ENCODE measurements around the gene C6orf141.

C6orf141 gene

DNA sequence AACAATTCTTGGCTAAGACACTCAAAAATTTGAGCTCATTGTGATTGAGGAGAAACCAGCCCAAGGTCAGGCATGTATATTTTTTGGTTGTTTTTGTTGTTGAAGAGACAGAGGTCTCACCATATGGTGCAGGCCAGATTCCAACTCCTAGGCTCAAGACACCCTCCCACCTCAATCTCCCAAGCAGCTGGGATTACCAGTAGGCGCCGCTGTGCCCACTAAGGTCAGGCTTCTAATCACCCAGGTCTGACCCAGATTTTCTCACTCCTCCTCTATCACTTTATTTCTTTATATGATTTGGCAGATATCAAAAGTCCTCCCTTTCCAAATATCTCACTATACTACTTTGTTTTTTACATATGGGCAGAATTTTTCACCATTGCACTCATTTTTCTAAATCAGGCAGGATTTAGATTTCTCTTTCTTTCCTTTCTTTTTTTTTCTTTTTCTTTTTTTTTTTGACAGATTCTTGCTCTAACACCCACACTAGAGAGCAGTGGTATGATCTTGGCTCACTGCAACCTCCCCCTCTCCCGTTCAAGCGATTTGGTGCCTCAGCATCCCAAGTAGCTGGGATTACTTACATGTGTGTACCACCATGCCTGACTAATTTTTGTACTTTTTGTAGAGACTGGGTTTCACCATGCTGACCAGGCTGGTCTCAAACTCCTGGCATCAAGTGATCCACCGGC is 1.7 kb upstream of the C6orf141 start:
- no peaks in the 10 kb centered on the region for H3K27me3 ChIP-seq (replicated peaks; ENCODE audit: control insufficient read depth, insufficient read depth, low read length)
- TF ChIP-seq, protein P1, sequence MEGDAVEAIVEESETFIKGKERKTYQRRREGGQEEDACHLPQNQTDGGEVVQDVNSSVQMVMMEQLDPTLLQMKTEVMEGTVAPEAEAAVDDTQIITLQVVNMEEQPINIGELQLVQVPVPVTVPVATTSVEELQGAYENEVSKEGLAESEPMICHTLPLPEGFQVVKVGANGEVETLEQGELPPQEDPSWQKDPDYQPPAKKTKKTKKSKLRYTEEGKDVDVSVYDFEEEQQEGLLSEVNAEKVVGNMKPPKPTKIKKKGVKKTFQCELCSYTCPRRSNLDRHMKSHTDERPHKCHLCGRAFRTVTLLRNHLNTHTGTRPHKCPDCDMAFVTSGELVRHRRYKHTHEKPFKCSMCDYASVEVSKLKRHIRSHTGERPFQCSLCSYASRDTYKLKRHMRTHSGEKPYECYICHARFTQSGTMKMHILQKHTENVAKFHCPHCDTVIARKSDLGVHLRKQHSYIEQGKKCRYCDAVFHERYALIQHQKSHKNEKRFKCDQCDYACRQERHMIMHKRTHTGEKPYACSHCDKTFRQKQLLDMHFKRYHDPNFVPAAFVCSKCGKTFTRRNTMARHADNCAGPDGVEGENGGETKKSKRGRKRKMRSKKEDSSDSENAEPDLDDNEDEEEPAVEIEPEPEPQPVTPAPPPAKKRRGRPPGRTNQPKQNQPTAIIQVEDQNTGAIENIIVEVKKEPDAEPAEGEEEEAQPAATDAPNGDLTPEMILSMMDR (IDR thresholded peaks at IDR 0.05; ENCODE audit: insufficient read depth, low read length, poor library complexity, severe bottlenecking): no peak
- DNase-seq (ENCODE audit: extremely low read depth, insufficient read length): no peak
- H3K36me3 ChIP-seq (ENCODE audit: control insufficient read depth, insufficient read depth, low read length): no peaks in the 10 kb centered on the region
- no peak overlapping the region for H3K4me3 ChIP-seq (replicated peaks; ENCODE audit: low read depth, low read length)

DNA sequence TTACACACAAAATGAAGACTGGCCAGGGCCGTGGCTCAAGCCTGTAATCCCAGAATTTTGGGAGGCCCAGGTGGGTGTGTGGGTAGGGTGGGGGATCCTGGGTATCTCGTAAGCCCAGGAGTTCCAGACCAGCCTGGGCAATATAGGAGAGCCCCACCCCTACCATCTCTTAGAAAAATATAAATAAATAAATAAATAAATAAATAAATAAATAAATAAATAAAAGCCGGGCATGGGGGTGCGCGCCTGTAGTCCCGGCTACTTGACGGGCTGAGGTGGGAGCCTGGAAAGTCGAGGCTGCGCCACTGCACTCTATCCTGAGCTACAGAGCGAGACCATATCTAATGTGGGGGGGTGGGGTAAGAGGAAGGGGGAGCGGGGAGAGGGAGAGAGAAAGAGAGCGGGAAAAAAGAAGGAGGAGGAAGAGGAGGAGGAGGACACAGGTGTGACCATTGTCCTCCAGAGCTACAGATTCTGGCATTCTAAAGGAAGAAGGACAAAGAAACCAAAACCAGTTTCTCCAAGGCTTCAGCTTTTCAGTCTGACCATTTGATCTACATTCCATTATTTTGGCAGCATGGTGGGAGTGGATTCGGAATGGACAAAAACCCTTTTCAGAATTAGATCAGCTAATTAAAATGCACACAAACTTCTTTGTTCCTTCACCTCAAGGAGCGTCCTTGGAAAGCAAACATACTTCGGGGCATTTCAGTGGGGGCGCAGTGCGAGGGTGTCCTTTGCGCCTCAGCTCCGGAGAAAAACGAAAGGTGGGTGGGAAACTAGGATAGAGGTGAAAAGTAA is 577 bp upstream of the C6orf141 start:
- Histone ChIP-seq H3K4me3 (replicated peaks; ENCODE audit: low read depth, low read length) (no peak overlapping the region), H3K27me3 (replicated peaks; ENCODE audit: control insufficient read depth, insufficient read depth, low read length) (no peaks in the 10 kb centered on the region), H3K36me3 (ENCODE audit: control insufficient read depth, insufficient read depth, low read length) (no peaks in the 10 kb centered on the region)
- TF ChIP-seq, protein P1 (IDR thresholded peaks at IDR 0.05; ENCODE audit: insufficient read depth, low read length, poor library complexity, severe bottlenecking): no peak
- no peak for DNase-seq (ENCODE audit: extremely low read depth, insufficient read length)

DNA sequence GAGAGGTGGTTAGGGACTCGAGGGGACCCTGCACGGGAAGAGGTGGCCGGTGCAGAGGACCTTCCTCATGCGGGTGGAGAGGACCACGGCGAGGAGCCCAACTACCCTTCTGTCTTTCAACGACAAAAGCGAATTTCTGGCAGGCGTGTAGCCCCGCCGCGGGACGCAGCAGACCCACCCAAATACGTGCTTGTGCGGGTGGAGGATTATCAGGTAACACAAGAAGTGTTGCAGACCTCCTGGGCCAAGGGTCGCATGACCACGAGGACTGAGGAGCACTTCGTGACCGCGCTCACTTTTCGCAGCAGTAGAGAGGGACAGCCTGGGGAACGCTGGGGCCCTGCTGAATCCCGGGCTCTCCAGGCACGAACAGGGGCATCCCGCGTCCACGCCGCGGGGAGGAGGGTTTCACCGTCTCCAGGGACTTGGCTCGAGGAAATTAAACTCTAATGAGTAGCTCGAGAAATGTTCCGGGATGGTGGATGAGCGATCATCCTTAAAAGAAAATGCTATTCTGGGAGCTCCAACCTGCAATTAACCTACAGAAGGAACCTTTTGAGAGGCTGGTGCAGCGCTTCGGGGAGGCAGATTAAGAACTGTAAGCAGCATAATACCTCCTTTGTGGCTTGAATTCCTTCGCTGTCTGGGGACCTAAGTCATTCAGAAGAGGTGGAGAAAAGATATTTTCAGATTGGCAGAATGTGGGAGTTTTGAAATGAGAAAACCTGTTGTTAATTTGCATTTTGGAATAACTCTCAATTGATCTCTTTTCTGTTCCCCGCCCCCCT is 804 bp downstream of the C6orf141 start:
- DNase-seq (ENCODE audit: extremely low read depth, insufficient read length): peak; percentile 19
- no peaks in the 10 kb centered on the region for H3K36me3 ChIP-seq (ENCODE audit: control insufficient read depth, insufficient read depth, low read length)
- TF ChIP-seq, protein P1 (IDR thresholded peaks at IDR 0.05; ENCODE audit: insufficient read depth, low read length, poor library complexity, severe bottlenecking): no peak
- no peaks in the 10 kb centered on the region for H3K27me3 ChIP-seq (replicated peaks; ENCODE audit: control insufficient read depth, insufficient read depth, low read length)
- peak overlapping the region; percentile 27 for H3K4me3 ChIP-seq (replicated peaks; ENCODE audit: low read depth, low read length)

DNA sequence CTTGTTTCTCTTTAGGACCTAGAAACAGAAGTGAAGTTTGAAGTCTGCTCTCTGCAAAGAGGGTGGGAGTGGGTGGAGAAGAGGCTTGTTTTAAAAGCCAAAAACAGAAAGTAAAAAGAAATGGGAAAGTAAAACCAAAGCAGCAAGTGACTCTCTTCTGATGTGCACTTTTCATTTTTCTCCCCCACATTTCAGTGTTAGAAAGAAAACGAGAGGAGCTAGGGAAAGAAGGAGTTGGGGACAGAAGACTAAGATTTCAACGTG is 1.3 kb downstream of the C6orf141 start:
- H3K27me3 ChIP-seq (replicated peaks; ENCODE audit: control insufficient read depth, insufficient read depth, low read length): no peaks in the 10 kb centered on the region
- H3K4me3 ChIP-seq (replicated peaks; ENCODE audit: low read depth, low read length): peak overlapping the region; percentile 27; the same call in 1 of the 2 replicates
- TF ChIP-seq, protein P1 (IDR thresholded peaks at IDR 0.05; ENCODE audit: insufficient read depth, low read length, poor library complexity, severe bottlenecking): no peak
- no peaks in the 10 kb centered on the region for H3K36me3 ChIP-seq (ENCODE audit: control insufficient read depth, insufficient read depth, low read length)
- no peak for DNase-seq (ENCODE audit: extremely low read depth, insufficient read length)

DNA sequence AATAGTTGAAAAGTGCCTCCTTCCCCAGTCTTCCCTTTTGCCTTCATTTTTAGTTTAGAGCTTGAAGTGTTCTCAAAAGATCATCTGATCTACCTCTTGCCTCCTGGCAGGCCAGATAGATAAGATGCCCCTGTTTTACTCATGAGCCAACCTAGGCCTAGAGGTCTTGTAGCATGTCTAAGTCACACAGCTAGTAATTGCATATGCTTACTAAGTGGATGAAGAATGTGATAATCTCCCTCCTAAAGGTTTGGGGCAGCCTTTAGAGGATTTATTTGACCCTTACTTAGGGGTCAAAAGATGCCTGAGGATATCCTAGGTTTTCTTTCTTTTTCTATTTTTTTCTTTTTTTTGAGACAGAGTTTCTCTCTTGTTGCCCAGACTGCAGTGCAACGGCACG is 2.1 kb downstream of the C6orf141 start:
- H3K4me3 ChIP-seq (replicated peaks; ENCODE audit: low read depth, low read length): no peak overlapping the region
- no peaks in the 10 kb centered on the region for H3K36me3 ChIP-seq (ENCODE audit: control insufficient read depth, insufficient read depth, low read length)
- TF ChIP-seq, protein P1 (IDR thresholded peaks at IDR 0.05; ENCODE audit: insufficient read depth, low read length, poor library complexity, severe bottlenecking): no peak
- no peak for DNase-seq (ENCODE audit: extremely low read depth, insufficient read length)
- H3K27me3 ChIP-seq (replicated peaks; ENCODE audit: control insufficient read depth, insufficient read depth, low read length): no peaks in the 10 kb centered on the region
